K562 (cell line): Measurements from ENCODE around the gene PTPN18. TPM values are rescaled to one million over a fixed set of nuclear protein-coding genes. Genes with fewer than 3 reads are reported as not detected.

Experiments used
- NCOA4 ChIP-seq: fragments of 450-650 bp; IDR thresholded peaks from 2 replicates; pipeline ENCODE4 v1.6.1; 2018; ENCODE audit warnings: mild to moderate bottlenecking; ENCODE audit not compliant: partially characterized antibody
- NR2F6 ChIP-seq: fragments of 450-650 bp; formaldehyde crosslinking; IDR thresholded peaks from 2 replicates; pipeline ENCODE4 v1.4.0; 2020; ENCODE audit warnings: mild to moderate bottlenecking
- RBM39 ChIP-seq: fragments of 200-400 bp; formaldehyde crosslinking; optimal IDR thresholded peaks from 2 replicates; pipeline ENCODE3; 2018; ENCODE audit warnings: low read depth, low read length
- polyA plus RNA-seq, 8 experiments: library from polyadenylated mRNA; depleted of rRNA in 4 of 8; stranded (reverse) in 5 of 8; unstranded in 3 of 8; fragments of >200 nt; fragmentation: Nextera tagmentation in 2 of 8; fragmentation: Illumina TruSeq in 1 of 8; extraction: Ambion mirVana in 2 of 8; extraction: Trizol in 1 of 8; gene quantifications; 2 replicates each; pipeline versions ENCODE4 v1.2.1 to v1.2.3, GENCODE V29; 2011 to 2014; ENCODE audit warnings: inconsistent platforms in 1 of 8, missing spikeins in 1 of 8
- total RNA-seq, 7 experiments: library from RNA; depleted of rRNA in 6 of 7; stranded (reverse); fragments of >200 nt in 6 of 7; fragmentation: Illumina TruSeq in 2 of 7; extraction: Trizol in 2 of 7; gene quantifications; 2 replicates each; pipeline versions ENCODE4 v1.2.1 to v1.2.3, GENCODE V29; 2011 to 2021; ENCODE audit warnings: low replicate concordance in 1 of 7
- TF ChIP-seq, protein P1 (sequence below), 2 experiments: fragments of 450-650 bp; IDR thresholded peaks; 2 replicates each; pipeline ENCODE4 v1.6.1; 2016; ENCODE audit warnings: mild to moderate bottlenecking in 2 of 2, borderline replicate concordance in 1 of 2, low read depth in 1 of 2, moderate library complexity in 1 of 2
- TF ChIP-seq, protein P2 (sequence below): fragments of 450-650 bp; formaldehyde crosslinking; IDR thresholded peaks from 2 replicates; pipeline ENCODE4 v1.4.0; 2020; ENCODE audit warnings: mild to moderate bottlenecking, moderate library complexity
- TF ChIP-seq, protein P3 (sequence below): fragments of 450-650 bp; formaldehyde crosslinking; IDR thresholded peaks from 2 replicates; pipeline ENCODE4 v1.4.0; 2020; ENCODE audit warnings: mild to moderate bottlenecking, moderate library complexity

PTPN18 gene
- total and polyA plus RNA-seq, 9 of the 15 experiments (the other 6 are each of a cell fraction or from before 2014, with no cell fraction given) = 11.6 to 90.7 (median 49.6) TPM

DNA sequence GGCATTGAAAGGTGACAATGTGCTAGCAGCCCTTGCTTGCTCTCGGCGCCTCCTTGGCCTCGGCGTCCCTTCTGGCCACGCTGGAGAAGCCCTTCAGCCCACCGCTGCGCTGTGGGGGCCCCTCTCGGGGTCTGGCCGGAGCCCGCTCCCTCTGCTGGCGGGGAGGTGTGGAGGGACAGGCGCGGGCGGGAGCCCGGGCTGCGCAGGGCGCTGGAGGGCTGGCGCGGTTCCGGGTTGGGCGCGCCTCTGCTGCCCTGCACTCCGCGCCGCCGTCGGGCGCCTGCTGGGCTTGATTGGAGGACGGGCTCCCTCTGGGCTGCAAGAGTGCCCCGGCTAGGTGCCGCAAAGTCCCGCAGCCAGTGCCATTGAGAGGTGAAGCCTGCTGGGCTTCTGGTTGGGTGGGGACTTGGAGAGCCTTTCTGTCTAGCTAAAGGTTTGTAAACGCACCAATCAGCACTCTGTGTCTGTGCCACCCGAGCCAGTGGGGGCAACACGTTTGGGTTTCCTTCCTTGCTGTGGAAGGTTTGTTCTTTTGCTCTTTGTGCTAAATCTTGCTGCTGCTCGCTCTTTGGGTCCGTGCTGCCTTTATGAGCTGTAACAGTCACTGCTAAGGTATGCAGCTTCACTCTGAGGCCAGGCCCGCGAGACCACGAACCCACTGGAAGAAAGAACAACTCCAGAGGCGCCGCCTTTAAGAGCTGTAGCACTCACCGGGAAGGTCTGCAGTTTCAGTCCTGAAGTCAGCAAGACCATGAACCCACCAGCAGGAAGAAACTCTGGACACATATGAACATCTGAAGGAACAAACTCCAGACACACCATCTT is 27.9 kb upstream of the PTPN18 start (continued):
- no peak for TF ChIP-seq RBM39
- TF ChIP-seq, protein P1, sequence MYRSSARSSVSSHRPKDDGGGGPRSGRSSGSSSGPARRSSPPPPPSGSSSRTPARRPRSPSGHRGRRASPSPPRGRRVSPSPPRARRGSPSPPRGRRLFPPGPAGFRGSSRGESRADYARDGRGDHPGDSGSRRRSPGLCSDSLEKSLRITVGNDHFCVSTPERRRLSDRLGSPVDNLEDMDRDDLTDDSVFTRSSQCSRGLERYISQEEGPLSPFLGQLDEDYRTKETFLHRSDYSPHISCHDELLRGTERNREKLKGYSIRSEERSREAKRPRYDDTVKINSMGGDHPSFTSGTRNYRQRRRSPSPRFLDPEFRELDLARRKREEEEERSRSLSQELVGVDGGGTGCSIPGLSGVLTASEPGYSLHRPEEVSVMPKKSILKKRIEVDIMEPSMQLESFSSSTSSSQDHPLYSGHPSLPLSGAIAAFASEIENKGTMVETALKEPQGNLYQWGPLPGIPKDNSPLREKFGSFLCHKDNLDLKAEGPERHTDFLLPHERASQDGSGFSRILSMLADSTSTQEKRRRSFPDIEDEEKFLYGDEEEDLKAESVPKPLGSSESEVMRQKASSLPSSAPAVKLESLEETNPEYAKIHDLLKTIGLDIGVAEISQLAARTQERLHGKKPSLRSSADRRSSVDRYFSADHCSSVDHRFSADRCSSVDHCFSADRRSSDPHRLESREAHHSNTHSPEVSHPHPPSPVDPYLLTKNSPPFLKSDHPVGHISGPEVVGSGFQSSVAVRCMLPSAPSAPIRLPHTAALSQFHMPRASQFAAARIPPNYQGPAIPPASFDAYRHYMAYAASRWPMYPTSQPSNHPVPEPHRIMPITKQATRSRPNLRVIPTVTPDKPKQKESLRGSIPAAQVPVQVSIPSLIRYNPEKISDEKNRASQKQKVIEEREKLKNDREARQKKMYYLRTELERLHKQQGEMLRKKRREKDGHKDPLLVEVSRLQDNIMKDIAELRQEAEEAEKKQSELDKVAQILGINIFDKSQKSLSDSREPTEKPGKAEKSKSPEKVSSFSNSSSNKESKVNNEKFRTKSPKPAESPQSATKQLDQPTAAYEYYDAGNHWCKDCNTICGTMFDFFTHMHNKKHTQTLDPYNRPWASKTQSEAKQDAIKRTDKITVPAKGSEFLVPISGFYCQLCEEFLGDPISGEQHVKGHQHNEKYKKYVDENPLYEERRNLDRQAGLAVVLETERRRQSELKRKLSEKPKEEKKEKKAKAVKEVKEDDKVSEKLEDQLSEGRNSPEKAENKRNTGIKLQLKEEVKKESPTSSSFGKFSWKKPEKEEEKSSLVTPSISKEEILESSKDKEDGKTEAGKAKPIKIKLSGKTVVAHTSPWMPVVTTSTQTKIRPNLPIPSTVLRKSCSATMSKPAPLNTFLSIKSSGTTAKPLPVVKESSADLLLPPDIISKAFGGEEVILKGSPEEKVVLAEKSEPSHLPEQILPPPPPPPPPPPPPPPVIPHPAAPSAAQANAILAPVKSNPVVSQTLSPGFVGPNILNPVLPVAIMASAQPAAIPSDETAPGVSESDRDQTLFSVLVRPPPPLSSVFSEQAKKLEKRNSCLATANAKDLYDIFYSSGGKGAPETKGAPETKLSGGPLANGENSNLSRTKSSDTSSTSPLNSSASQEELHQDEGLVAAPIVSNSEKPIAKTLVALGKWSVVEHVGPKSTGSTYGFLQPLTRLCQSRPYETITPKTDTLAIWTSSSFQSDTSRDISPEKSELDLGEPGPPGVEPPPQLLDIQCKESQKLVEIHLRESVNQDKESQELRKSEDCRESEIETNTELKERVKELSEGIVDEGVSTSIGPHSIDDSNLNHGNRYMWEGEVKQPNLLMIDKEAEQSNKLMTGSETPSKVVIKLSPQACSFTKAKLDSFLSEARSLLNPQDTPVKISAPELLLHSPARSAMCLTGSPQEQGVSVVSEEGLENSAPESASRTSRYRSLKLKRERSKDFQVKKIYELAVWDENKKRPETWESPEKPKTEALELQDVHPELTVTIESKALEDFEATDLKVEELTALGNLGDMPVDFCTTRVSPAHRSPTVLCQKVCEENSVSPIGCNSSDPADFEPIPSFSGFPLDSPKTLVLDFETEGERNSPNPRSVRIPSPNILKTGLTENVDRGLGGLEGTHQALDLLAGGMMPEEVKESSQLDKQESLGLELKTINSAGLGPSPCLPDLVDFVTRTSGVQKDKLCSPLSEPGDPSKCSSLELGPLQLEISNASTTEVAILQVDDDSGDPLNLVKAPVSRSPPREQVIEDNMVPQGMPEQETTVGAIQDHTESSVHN (IDR thresholded peaks at IDR 0.05; ENCODE audit: borderline replicate concordance in 1 of 2, low read depth in 1 of 2) = no peak
- no peak for TF ChIP-seq NCOA4
- TF ChIP-seq, protein P2, sequence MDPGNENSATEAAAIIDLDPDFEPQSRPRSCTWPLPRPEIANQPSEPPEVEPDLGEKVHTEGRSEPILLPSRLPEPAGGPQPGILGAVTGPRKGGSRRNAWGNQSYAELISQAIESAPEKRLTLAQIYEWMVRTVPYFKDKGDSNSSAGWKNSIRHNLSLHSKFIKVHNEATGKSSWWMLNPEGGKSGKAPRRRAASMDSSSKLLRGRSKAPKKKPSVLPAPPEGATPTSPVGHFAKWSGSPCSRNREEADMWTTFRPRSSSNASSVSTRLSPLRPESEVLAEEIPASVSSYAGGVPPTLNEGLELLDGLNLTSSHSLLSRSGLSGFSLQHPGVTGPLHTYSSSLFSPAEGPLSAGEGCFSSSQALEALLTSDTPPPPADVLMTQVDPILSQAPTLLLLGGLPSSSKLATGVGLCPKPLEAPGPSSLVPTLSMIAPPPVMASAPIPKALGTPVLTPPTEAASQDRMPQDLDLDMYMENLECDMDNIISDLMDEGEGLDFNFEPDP (CRISPR knock-in tag) = no peak
- TF ChIP-seq, protein P3, sequence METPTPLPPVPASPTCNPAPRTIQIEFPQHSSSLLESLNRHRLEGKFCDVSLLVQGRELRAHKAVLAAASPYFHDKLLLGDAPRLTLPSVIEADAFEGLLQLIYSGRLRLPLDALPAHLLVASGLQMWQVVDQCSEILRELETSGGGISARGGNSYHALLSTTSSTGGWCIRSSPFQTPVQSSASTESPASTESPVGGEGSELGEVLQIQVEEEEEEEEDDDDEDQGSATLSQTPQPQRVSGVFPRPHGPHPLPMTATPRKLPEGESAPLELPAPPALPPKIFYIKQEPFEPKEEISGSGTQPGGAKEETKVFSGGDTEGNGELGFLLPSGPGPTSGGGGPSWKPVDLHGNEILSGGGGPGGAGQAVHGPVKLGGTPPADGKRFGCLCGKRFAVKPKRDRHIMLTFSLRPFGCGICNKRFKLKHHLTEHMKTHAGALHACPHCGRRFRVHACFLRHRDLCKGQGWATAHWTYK = no peak
- TF ChIP-seq NR2F6 (CRISPR knock-in tag) = no peak
